ENCODE data around the gene TAGAP. TPM values are rescaled to one million over a fixed set of nuclear protein-coding genes. Genes with fewer than 3 reads are reported as not detected.

TAGAP gene
- total RNA-seq, 2 donors from 2014 or later: 1.1 to 2.3 TPM

DNA sequence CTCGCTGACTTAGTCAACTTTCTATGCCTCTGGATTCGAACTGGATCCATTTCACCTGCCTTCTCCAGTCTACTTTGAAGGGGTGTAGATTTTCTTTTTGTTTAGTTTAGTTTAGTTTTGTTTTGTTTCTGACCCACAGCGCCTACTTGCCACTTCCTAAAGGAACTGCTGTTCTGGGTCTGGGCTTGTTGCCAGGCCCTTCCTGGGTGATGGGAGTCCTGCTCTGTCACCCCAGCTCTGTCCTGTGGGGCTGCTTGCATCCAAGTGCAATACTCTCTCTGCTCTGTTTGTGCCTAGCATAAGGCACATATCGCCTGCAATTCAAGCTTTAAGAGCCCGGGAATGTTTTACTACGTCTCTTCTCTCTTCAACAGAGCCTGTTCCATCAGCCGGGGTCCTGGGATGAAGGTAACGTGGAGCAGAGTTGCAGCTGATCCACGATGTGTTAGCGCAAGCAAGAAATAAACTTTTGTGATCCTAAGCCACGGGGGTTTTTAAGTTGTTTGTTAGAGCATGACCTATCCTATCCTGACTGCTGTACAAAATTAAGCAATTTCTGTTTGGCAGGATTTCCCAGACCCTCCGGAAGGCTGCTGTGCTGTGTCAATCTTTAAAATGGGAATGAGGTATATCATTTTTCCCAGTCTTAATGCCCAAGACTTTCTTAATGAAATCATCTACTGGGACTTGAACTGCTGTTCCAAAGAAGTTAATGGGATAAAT, 30.9 kb upstream of the TAGAP start:
- peak; percentile 13 for DNase-seq
- H3K9me3 ChIP-seq: no peaks in the 10 kb centered on the region
- no peak overlapping the region for H3K4me3 ChIP-seq
- no peak for TF ChIP-seq CTCF (IDR thresholded peaks at IDR 0.05)
- intact Hi-C loops (cut with DNase I): no loop called here
- no peak overlapping the region for H3K27ac ChIP-seq
- H3K4me1 ChIP-seq: no peaks in the 10 kb centered on the region
- H3K9ac ChIP-seq (ENCODE audit: low read depth in 2 of 2, low read length in 2 of 2): no peak overlapping the region
- H3K27me3 ChIP-seq: no peaks in the 10 kb centered on the region
- H3K36me3 ChIP-seq: no peaks in the 10 kb centered on the region

GRCh38 chr6:159074876-159075275, 30.1 kb upstream of the TAGAP start:
- Histone ChIP-seq H3K4me3 (no peak overlapping the region), H3K4me1 (no peaks in the 10 kb centered on the region), H3K27ac (no peak overlapping the region), H3K9me3 (no peaks in the 10 kb centered on the region), H3K36me3 (no peaks in the 10 kb centered on the region), H3K9ac (ENCODE audit: low read depth in 2 of 2, low read length in 2 of 2) (no peak overlapping the region), H3K27me3 (no peaks in the 10 kb centered on the region)
- TF ChIP-seq CTCF (IDR thresholded peaks at IDR 0.05): no peak
- intact Hi-C loops (cut with DNase I): no loop called here
- peak; percentile 7 for DNase-seq

- Histone ChIP-seq H3K36me3 (no peaks in the 10 kb centered on the region), H3K4me1 (no peaks in the 10 kb centered on the region), H3K9ac (ENCODE audit: low read depth in 2 of 2, low read length in 2 of 2) (no peak overlapping the region), H3K27ac (no peak overlapping the region), H3K27me3 (no peaks in the 10 kb centered on the region), H3K9me3 (no peaks in the 10 kb centered on the region), H3K4me3 (no peak overlapping the region)
- no peak for TF ChIP-seq CTCF (IDR thresholded peaks at IDR 0.05)
- intact Hi-C loops (cut with DNase I): no loop called here
- peak; percentile 26 for DNase-seq
Measured at GRCh38 chr6:159074120-159074684, 29.4 kb upstream of the TAGAP start.

- TF ChIP-seq CTCF (IDR thresholded peaks at IDR 0.05): no peak
- no peaks in the 10 kb centered on the region for H3K4me1 ChIP-seq
- peak; percentile 5 for DNase-seq
- H3K9ac ChIP-seq (ENCODE audit: low read depth in 2 of 2, low read length in 2 of 2): no peak overlapping the region
- no peak overlapping the region for H3K27ac ChIP-seq
- H3K4me3 ChIP-seq: no peak overlapping the region
- H3K9me3 ChIP-seq: no peaks in the 10 kb centered on the region
- intact Hi-C loops (cut with DNase I): no loop called here
- no peaks in the 10 kb centered on the region for H3K27me3 ChIP-seq
- no peaks in the 10 kb centered on the region for H3K36me3 ChIP-seq
Measured at GRCh38 chr6:159071843-159072769, 27.3 kb upstream of the TAGAP start.

DNA sequence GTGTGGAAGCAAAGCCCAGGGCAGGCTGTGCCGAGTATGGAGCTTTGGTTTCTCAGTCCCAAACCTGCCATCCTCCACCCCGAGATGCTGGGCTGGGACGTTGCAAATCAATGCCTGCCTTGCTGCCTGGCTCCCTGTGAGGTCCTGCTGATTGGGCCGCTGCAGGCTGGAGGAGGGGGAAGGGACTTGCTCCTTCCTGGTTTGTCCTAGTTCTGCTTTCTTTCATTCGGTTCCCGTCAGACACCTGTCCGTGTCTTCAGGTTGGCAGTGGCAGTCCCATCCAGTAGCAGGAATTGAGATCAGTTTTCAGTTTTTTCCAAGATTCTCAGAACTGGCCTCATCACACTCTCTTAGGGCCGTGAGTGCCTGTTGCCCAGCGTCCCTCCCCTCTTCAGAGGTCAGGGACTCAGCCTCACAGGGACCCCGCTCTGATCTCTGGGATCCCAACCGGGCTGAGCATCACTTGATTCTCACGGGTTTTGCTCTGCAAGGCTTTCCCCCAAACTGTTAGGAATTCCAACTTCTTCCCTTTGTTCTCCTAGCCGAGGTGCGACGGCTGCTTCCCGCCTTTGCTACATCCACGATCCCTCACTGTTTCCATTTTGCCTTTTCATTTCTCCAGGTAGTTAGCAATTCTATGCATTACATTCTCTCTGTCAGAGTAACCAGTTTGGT, 24.2 kb upstream of the TAGAP start:
- no peak for TF ChIP-seq CTCF (IDR thresholded peaks at IDR 0.05)
- Histone ChIP-seq H3K9ac (ENCODE audit: low read depth in 2 of 2, low read length in 2 of 2) (no peak overlapping the region), H3K4me3 (no peak overlapping the region), H3K36me3 (no peaks in the 10 kb centered on the region), H3K27me3 (no peaks in the 10 kb centered on the region), H3K27ac (no peak overlapping the region), H3K9me3 (no peaks in the 10 kb centered on the region), H3K4me1 (no peaks in the 10 kb centered on the region)
- intact Hi-C loops (cut with DNase I): no loop called here
- peak; percentile 10 for DNase-seq
